SK-N-SH (cell line): Measurements from ENCODE around the gene BRINP3. TPM values are rescaled to one million over a fixed set of nuclear protein-coding genes. Genes with fewer than 3 reads are reported as not detected.

Experiments used
- CTCF ChIA-PET: fragments of 300-600, 350-600 bp; formaldehyde crosslinking; extraction: SDS; loops from one replicate; lab custom pipeline; 2021; lab: Yijun Ruan, JAX
- POLR2A ChIA-PET: fragments of 350-600 bp; sonication (Branson Sonifier 250); formaldehyde crosslinking; extraction: SDS; loops from one replicate; lab custom pipeline; 2020; ENCODE audit warnings: antibody characterized with exemption, inconsistent platforms; lab: Yijun Ruan, JAX
- DNase-seq: peaks from one replicate; pipeline ENCODE4 v3.0.0; 2012
- H2AFZ ChIP-seq: fragments of 200-600 bp; sonication (generic); 2 replicates; pipeline ENCODE4 v1.8.1; 2016; ENCODE audit warnings: antibody characterized with exemption, mild to moderate bottlenecking, low read depth
- H3F3A ChIP-seq: fragments of 200-600 bp; sonication (generic); replicated peaks from 2 replicates; pipeline ENCODE3; 2016; ENCODE audit warnings: antibody characterized with exemption, mild to moderate bottlenecking; ENCODE audit not compliant: insufficient read depth
- H3K27ac ChIP-seq, 2 experiments: fragments of 200-500 bp in 1 of 2; fragments of 200-600 bp in 1 of 2; sonication (Bioruptor generic) in 1 of 2; sonication (generic), shearing (Covaris generic) in 1 of 2; 2 replicates each; pipeline versions ENCODE4 v1.5.1 to v1.6.1; 2014 to 2016; ENCODE audit warnings: low read depth in 2 of 2, inconsistent platforms in 1 of 2, low read length in 1 of 2, mild to moderate bottlenecking in 1 of 2, mixed read lengths in 1 of 2
- H3K27me3 ChIP-seq: fragments of 200-600 bp; sonication (generic), shearing (Covaris generic); 2 replicates; pipeline ENCODE4 v1.6.1; 2016; ENCODE audit warnings: mixed run types; ENCODE audit not compliant: insufficient read depth
- H3K36me3 ChIP-seq, 2 experiments: fragments of 200-500 bp in 1 of 2; fragments of 200-600 bp in 1 of 2; sonication (Bioruptor generic) in 1 of 2; sonication (generic) in 1 of 2; replicated peaks in 1 of 2; 2 replicates each; pipeline versions ENCODE3 to v1.5.1; 2014 to 2016; ENCODE audit warnings: low read length in 1 of 2, mild to moderate bottlenecking in 1 of 2; ENCODE audit not compliant: insufficient read depth in 2 of 2, control insufficient read depth in 1 of 2
- H3K4me1 ChIP-seq, 2 experiments: fragments of 200-500 bp in 1 of 2; fragments of 200-600 bp in 1 of 2; sonication (Bioruptor generic) in 1 of 2; sonication (generic), shearing (Covaris generic) in 1 of 2; 2 replicates each; pipeline versions ENCODE4 v1.5.1 to v1.6.1; 2014 to 2016; ENCODE audit warnings: low read depth in 1 of 2, low read length in 1 of 2, mixed run types in 1 of 2; ENCODE audit not compliant: insufficient read depth in 2 of 2, control insufficient read depth in 1 of 2
- H3K4me2 ChIP-seq: fragments of 200-600 bp; sonication (generic), shearing (Covaris generic); 2 replicates; pipeline ENCODE4 v1.6.1; 2017; ENCODE audit warnings: mixed run types
- H3K4me3 ChIP-seq, 2 experiments: fragments of 200-500 bp in 1 of 2; fragments of 200-600 bp in 1 of 2; sonication (Bioruptor generic) in 1 of 2; sonication (generic), shearing (Covaris generic) in 1 of 2; 2 replicates each; pipeline versions ENCODE4 v1.5.1 to v1.8.1; 2014 to 2016; ENCODE audit warnings: low read depth in 2 of 2, inconsistent platforms in 1 of 2, low read length in 1 of 2, mild to moderate bottlenecking in 1 of 2, mixed read lengths in 1 of 2, moderate library complexity in 1 of 2
- H3K79me2 ChIP-seq: fragments of 200-600 bp; sonication (generic); 2 replicates; pipeline ENCODE4 v1.8.1; 2017; ENCODE audit warnings: mild to moderate bottlenecking; ENCODE audit not compliant: insufficient read depth
- H3K9ac ChIP-seq: fragments of 200-600 bp; sonication (generic); 2 replicates; pipeline ENCODE4 v1.6.1; 2017; ENCODE audit warnings: mixed run types
- H3K9me2 ChIP-seq: fragments of 200-600 bp; sonication (generic); 2 replicates; pipeline ENCODE4 v1.6.1; 2017; ENCODE audit warnings: mixed run types
- H3K9me3 ChIP-seq: fragments of 200-600 bp; sonication (generic); 2 replicates; pipeline ENCODE4 v1.6.1; 2017; ENCODE audit warnings: mixed run types, mild to moderate bottlenecking, moderate library complexity
- H4K20me1 ChIP-seq: fragments of 200-600 bp; sonication (generic); 2 replicates; pipeline ENCODE4 v1.6.1; 2017; ENCODE audit warnings: mild to moderate bottlenecking, mixed run types; ENCODE audit not compliant: insufficient read depth
- ELF1 ChIP-seq: IDR thresholded peaks from 2 replicates; pipeline ENCODE4 v1.4.0; 2012
- FOSL2 ChIP-seq: IDR thresholded peaks from 2 replicates; pipeline ENCODE4 v1.4.0; 2012; ENCODE audit warnings: low read depth, mild to moderate bottlenecking, moderate library complexity, borderline replicate concordance
- FOXJ3 ChIP-seq: sonication (generic); formaldehyde crosslinking; IDR thresholded peaks from 2 replicates; pipeline ENCODE4 v1.5.1; 2020; ENCODE audit warnings: mild to moderate bottlenecking, missing genetic modification reagents
- GATA2 ChIP-seq: sonication (generic); formaldehyde crosslinking; IDR thresholded peaks from 2 replicates; pipeline ENCODE4 v1.5.0; 2020; ENCODE audit warnings: mild to moderate bottlenecking, missing genetic modification reagents
- JUND ChIP-seq: IDR thresholded peaks from 2 replicates; pipeline ENCODE4 v1.4.0; 2012
- NRF1 ChIP-seq: IDR thresholded peaks from 2 replicates; pipeline ENCODE4 v1.6.1; 2012; ENCODE audit warnings: low read depth, mild to moderate bottlenecking, low read length
- RAD21 ChIP-seq: IDR thresholded peaks from 2 replicates; pipeline ENCODE4 v1.6.1; 2012; ENCODE audit warnings: mild to moderate bottlenecking, low read length
- RCOR1 ChIP-seq: fragments of 150-350 bp; IDR thresholded peaks from 2 replicates; pipeline ENCODE4 v1.6.1; 2017; ENCODE audit warnings: antibody characterized with exemption, low read length
- RXRA ChIP-seq: IDR thresholded peaks from 2 replicates; pipeline ENCODE4 v1.4.0; 2012; ENCODE audit warnings: low read depth, mild to moderate bottlenecking, borderline replicate concordance
- SIN3A ChIP-seq: IDR thresholded peaks from 2 replicates; pipeline ENCODE4 v1.6.1; 2012; ENCODE audit warnings: low read depth, mild to moderate bottlenecking, low read length, moderate library complexity, borderline replicate concordance
- TAF1 ChIP-seq: IDR thresholded peaks from 2 replicates; pipeline ENCODE4 v1.6.1; 2012; ENCODE audit warnings: low read depth, mild to moderate bottlenecking, low read length, moderate library complexity, borderline replicate concordance
- TCF12 ChIP-seq: IDR thresholded peaks from 2 replicates; pipeline ENCODE4 v1.4.0; 2012
- WGBS: methylation state at CpG from one replicate; pipeline ENCODE4 v1.1.6; 2017; ENCODE audit warnings: low lambda C conversion rate; 5-methylcytosine and 5-hydroxymethylcytosine counted together
- polyA plus RNA-seq, 3 experiments: library from polyadenylated mRNA; depleted of rRNA; stranded (reverse); fragments of >200 nt; gene quantifications; 2 replicates each; pipeline ENCODE4 v1.2.3, GENCODE V29; 2012
- TF ChIP-seq, protein P1 (sequence below): fragments of 150-350 bp; IDR thresholded peaks from 2 replicates; pipeline ENCODE4 v1.6.1; 2016; ENCODE audit warnings: mild to moderate bottlenecking, low read depth, low read length
- TF ChIP-seq, protein P2 (sequence below): IDR thresholded peaks from 2 replicates; pipeline ENCODE4; 2012
- TF ChIP-seq, protein P3 (sequence below): IDR thresholded peaks from 2 replicates; pipeline ENCODE4 v1.4.0; 2012; ENCODE audit warnings: low read depth, borderline replicate concordance
- TF ChIP-seq, protein P4 (sequence below): IDR thresholded peaks from 2 replicates; pipeline ENCODE4 v1.4.0; 2012; ENCODE audit warnings: low read depth, borderline replicate concordance
- TF ChIP-seq, protein P5 (sequence below): IDR thresholded peaks from 2 replicates; pipeline ENCODE4 v1.4.0; 2012; ENCODE audit warnings: low read depth
- TF ChIP-seq, protein P6 (sequence below): IDR thresholded peaks from 2 replicates; pipeline ENCODE4 v1.6.1; 2012; ENCODE audit warnings: mild to moderate bottlenecking, low read depth, low read length, moderate library complexity
- TF ChIP-seq, protein P7 (sequence below): fragments of 150-350 bp; IDR thresholded peaks from 2 replicates; pipeline ENCODE4 v1.6.1; 2017; ENCODE audit warnings: antibody characterized with exemption, low read length, low read depth, borderline replicate concordance

Gene BRINP3
- polyA plus RNA-seq, 1 of the 3 experiments (the other 2 are of a cell fraction): not detected

DNA sequence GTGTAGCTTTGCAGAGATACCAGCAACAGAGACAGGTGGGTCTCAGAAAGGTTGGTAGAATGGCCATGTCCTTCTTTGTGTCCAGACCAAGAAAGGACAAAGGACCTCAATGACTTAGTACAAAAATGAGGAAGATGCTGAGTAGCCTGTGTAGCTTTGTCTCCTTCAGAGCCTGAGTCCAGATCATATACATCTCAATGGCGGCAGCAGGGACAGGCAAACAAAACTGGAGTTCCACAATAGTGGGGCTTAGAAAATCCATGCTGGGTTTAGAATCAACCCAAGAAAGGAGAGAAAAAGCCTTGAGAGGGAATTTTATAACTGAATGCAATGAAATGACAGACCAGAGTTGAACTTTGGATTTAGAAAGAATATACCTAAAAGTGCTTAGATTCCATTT is 339.0 kb downstream of the BRINP3 start:
- ChIA-PET POLR2A (no interaction called here), CTCF (no interaction called here)
- Histone ChIP-seq H2AFZ (no peak overlapping the region), H4K20me1 (no peaks in the 10 kb centered on the region), H3K27me3 (no peaks in the 10 kb centered on the region), H3K4me1 (no peaks in the 10 kb centered on the region), H3K9ac (no peak overlapping the region), H3K27ac (no peak overlapping the region), H3K4me2 (no peak overlapping the region), H3F3A (no peaks in the 10 kb centered on the region), H3K9me3 (no peaks in the 10 kb centered on the region), H3K79me2 (no peaks in the 10 kb centered on the region), H3K36me3 (no peaks in the 10 kb centered on the region), H3K9me2 (no peaks in the 10 kb centered on the region), H3K4me3 (no peak overlapping the region)
- TF ChIP-seq NRF1 (no peak), FOSL2 (no peak), RAD21 (no peak), TCF12 (no peak), GATA2 (no peak)
- TF ChIP-seq, protein P1, sequence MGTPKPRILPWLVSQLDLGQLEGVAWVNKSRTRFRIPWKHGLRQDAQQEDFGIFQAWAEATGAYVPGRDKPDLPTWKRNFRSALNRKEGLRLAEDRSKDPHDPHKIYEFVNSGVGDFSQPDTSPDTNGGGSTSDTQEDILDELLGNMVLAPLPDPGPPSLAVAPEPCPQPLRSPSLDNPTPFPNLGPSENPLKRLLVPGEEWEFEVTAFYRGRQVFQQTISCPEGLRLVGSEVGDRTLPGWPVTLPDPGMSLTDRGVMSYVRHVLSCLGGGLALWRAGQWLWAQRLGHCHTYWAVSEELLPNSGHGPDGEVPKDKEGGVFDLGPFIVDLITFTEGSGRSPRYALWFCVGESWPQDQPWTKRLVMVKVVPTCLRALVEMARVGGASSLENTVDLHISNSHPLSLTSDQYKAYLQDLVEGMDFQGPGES: no peak
- TF ChIP-seq, protein P2, sequence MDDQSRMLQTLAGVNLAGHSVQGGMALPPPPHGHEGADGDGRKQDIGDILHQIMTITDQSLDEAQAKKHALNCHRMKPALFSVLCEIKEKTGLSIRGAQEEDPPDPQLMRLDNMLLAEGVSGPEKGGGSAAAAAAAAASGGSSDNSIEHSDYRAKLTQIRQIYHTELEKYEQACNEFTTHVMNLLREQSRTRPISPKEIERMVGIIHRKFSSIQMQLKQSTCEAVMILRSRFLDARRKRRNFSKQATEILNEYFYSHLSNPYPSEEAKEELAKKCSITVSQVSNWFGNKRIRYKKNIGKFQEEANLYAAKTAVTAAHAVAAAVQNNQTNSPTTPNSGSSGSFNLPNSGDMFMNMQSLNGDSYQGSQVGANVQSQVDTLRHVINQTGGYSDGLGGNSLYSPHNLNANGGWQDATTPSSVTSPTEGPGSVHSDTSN: no peak
- 95% methylated on average over 1 of the region's 1 CpG for WGBS
- no peak for DNase-seq

DNA sequence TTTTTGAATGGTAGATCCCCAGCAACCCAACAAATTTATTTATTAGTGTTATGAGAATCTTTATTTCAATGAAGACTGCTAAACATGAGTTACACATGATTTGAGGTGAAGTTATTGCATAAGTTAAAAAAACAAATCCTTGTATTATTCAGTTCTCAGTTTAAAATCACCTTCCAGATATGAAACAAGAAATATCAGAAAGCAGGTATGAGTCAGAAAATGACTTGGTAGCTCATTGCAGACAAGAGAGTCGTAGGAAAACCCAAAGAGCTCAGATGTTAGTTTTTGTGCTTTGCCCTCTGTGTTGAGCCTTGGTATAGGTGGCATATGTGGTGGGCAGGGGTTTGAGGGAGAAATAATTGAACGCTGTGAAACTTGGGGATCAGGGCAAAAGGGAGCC is 339.4 kb downstream of the BRINP3 start:
- H2AFZ ChIP-seq: no peak overlapping the region
- H3K9me3 ChIP-seq: no peaks in the 10 kb centered on the region
- no peaks in the 10 kb centered on the region for H3K4me1 ChIP-seq
- H3K9ac ChIP-seq: no peak overlapping the region
- no peaks in the 10 kb centered on the region for H3K9me2 ChIP-seq
- H4K20me1 ChIP-seq: no peaks in the 10 kb centered on the region
- DNase-seq: no peak
- H3K79me2 ChIP-seq: no peaks in the 10 kb centered on the region
- H3K36me3 ChIP-seq: no peaks in the 10 kb centered on the region
- H3K4me3 ChIP-seq: no peak overlapping the region
- no peak overlapping the region for H3K27ac ChIP-seq
- CTCF ChIA-PET: no interaction called here
- no peak overlapping the region for H3K4me2 ChIP-seq
- WGBS: 54% methylated on average over 2 of the region's 2 CpGs
- H3F3A ChIP-seq: no peaks in the 10 kb centered on the region
- POLR2A ChIA-PET: no interaction called here
- no peaks in the 10 kb centered on the region for H3K27me3 ChIP-seq
- no peak for TF ChIP-seq RXRA
- TF ChIP-seq TAF1: no peak
- TF ChIP-seq, protein P3, sequence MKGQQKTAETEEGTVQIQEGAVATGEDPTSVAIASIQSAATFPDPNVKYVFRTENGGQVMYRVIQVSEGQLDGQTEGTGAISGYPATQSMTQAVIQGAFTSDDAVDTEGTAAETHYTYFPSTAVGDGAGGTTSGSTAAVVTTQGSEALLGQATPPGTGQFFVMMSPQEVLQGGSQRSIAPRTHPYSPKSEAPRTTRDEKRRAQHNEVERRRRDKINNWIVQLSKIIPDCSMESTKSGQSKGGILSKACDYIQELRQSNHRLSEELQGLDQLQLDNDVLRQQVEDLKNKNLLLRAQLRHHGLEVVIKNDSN: no peak
- TF ChIP-seq ELF1: no peak
- TF ChIP-seq SIN3A: no peak
- TF ChIP-seq RCOR1: no peak
- TF ChIP-seq, protein P4, sequence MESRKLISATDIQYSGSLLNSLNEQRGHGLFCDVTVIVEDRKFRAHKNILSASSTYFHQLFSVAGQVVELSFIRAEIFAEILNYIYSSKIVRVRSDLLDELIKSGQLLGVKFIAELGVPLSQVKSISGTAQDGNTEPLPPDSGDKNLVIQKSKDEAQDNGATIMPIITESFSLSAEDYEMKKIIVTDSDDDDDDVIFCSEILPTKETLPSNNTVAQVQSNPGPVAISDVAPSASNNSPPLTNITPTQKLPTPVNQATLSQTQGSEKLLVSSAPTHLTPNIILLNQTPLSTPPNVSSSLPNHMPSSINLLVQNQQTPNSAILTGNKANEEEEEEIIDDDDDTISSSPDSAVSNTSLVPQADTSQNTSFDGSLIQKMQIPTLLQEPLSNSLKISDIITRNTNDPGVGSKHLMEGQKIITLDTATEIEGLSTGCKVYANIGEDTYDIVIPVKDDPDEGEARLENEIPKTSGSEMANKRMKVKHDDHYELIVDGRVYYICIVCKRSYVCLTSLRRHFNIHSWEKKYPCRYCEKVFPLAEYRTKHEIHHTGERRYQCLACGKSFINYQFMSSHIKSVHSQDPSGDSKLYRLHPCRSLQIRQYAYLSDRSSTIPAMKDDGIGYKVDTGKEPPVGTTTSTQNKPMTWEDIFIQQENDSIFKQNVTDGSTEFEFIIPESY: no peak
- TF ChIP-seq RAD21: no peak
- no peak for TF ChIP-seq JUND
- TF ChIP-seq, protein P5, sequence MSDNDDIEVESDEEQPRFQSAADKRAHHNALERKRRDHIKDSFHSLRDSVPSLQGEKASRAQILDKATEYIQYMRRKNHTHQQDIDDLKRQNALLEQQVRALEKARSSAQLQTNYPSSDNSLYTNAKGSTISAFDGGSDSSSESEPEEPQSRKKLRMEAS: no peak
- TF ChIP-seq, protein P6, sequence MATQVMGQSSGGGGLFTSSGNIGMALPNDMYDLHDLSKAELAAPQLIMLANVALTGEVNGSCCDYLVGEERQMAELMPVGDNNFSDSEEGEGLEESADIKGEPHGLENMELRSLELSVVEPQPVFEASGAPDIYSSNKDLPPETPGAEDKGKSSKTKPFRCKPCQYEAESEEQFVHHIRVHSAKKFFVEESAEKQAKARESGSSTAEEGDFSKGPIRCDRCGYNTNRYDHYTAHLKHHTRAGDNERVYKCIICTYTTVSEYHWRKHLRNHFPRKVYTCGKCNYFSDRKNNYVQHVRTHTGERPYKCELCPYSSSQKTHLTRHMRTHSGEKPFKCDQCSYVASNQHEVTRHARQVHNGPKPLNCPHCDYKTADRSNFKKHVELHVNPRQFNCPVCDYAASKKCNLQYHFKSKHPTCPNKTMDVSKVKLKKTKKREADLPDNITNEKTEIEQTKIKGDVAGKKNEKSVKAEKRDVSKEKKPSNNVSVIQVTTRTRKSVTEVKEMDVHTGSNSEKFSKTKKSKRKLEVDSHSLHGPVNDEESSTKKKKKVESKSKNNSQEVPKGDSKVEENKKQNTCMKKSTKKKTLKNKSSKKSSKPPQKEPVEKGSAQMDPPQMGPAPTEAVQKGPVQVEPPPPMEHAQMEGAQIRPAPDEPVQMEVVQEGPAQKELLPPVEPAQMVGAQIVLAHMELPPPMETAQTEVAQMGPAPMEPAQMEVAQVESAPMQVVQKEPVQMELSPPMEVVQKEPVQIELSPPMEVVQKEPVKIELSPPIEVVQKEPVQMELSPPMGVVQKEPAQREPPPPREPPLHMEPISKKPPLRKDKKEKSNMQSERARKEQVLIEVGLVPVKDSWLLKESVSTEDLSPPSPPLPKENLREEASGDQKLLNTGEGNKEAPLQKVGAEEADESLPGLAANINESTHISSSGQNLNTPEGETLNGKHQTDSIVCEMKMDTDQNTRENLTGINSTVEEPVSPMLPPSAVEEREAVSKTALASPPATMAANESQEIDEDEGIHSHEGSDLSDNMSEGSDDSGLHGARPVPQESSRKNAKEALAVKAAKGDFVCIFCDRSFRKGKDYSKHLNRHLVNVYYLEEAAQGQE: no peak
- TF ChIP-seq, protein P7, sequence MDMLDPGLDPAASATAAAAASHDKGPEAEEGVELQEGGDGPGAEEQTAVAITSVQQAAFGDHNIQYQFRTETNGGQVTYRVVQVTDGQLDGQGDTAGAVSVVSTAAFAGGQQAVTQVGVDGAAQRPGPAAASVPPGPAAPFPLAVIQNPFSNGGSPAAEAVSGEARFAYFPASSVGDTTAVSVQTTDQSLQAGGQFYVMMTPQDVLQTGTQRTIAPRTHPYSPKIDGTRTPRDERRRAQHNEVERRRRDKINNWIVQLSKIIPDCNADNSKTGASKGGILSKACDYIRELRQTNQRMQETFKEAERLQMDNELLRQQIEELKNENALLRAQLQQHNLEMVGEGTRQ: no peak
- TF ChIP-seq FOXJ3: no peak
- TF ChIP-seq NRF1: no peak
- no peak for TF ChIP-seq GATA2
